WTC11 (cell line): ENCODE results near the gene RIN3. TPM values are rescaled to one million over a fixed set of nuclear protein-coding genes. Genes with fewer than 3 reads are reported as not detected.

Source experiments
- ATAC-seq: fragments of 200-7000 bp; cut with Tn5 transposase; 2 replicates; pipeline ENCODE4 v1.10.0; 2021; ENCODE audit warnings: mild to moderate bottlenecking, moderate library complexity
- CTCF ChIA-PET: fragments of 300-600 bp; sonication (Branson Sonifier 250); formaldehyde crosslinking; loops from one replicate; lab custom pipeline; 2021; ENCODE audit warnings: antibody characterized with exemption; lab: Charles Lee
- POLR2A ChIA-PET: fragments of 350-600 bp; sonication (Branson Sonifier 250); formaldehyde crosslinking; loops from one replicate; lab custom pipeline; 2021; ENCODE audit warnings: antibody characterized with exemption; lab: Charles Lee
- DNase-seq: peaks from one replicate; pipeline ENCODE4 v3.0.0; 2021; ENCODE audit warnings: low spot score
- H3K27ac Mint-ChIP-seq: 2 replicates; pipeline ENCODE4 v1.8.0; 2021; ENCODE audit warnings: mixed read lengths
- H3K27me3 Mint-ChIP-seq: 2 replicates; pipeline ENCODE4 v1.8.0; 2021; ENCODE audit warnings: low read depth, mild to moderate bottlenecking, moderate library complexity, mixed read lengths
- H3K36me3 Mint-ChIP-seq: 2 replicates; pipeline ENCODE4 v1.8.0; 2021; ENCODE audit warnings: mixed read lengths
- H3K4me1 Mint-ChIP-seq: 2 replicates; pipeline ENCODE4 v1.8.0; 2022; ENCODE audit warnings: mixed read lengths
- H3K4me3 Mint-ChIP-seq: 2 replicates; pipeline ENCODE4 v1.8.0; 2021; ENCODE audit warnings: mild to moderate bottlenecking, moderate library complexity, mixed read lengths
- H3K9me3 Mint-ChIP-seq: 2 replicates; pipeline ENCODE4 v1.8.0; 2021; ENCODE audit warnings: mixed read lengths
- ATF1 ChIP-seq: sonication (generic); formaldehyde crosslinking; IDR thresholded peaks from 2 replicates; pipeline ENCODE4 v1.8.1; 2023; ENCODE audit warnings: mild to moderate bottlenecking, moderate library complexity, missing genetic modification reagents
- ATF2 ChIP-seq: sonication (generic); formaldehyde crosslinking; IDR thresholded peaks from 2 replicates; pipeline ENCODE4 v1.8.1; 2022; ENCODE audit warnings: low read depth, missing genetic modification reagents, borderline replicate concordance
- EMX1 ChIP-seq: fragments of 250-450 bp; sonication (Bioruptor Pico); IDR thresholded peaks from 2 replicates; pipeline ENCODE4 v1.8.0; 2021; ENCODE audit warnings: mild to moderate bottlenecking
- ERG ChIP-seq: fragments of 250-450 bp; sonication (Bioruptor Pico); IDR thresholded peaks from 2 replicates; pipeline ENCODE4 v1.8.0; 2021; ENCODE audit warnings: mild to moderate bottlenecking
- FOXK1 ChIP-seq: sonication (generic); formaldehyde crosslinking; IDR thresholded peaks from 2 replicates; pipeline ENCODE4 v1.8.0; 2022; ENCODE audit warnings: mild to moderate bottlenecking, moderate library complexity, missing genetic modification reagents
- HMGXB4 ChIP-seq: sonication (generic); formaldehyde crosslinking; IDR thresholded peaks from 2 replicates; pipeline ENCODE4 v1.8.1; 2023; ENCODE audit warnings: mild to moderate bottlenecking, moderate library complexity, missing genetic modification reagents
- IRF2 ChIP-seq: sonication (generic); formaldehyde crosslinking; IDR thresholded peaks from 2 replicates; pipeline ENCODE4 v1.8.0; 2022; ENCODE audit warnings: low read depth, missing genetic modification reagents, borderline replicate concordance
- MXD4 ChIP-seq: fragments of 250-450 bp; sonication (Bioruptor Pico); IDR thresholded peaks from 2 replicates; pipeline ENCODE4 v1.8.0; 2021; ENCODE audit warnings: mild to moderate bottlenecking, moderate library complexity, borderline replicate concordance
- total RNA-seq: library from RNA; stranded (reverse); gene quantifications from 3 replicates; pipeline ENCODE4 v1.2.3, GENCODE V29; 2021
- TF ChIP-seq, protein P1 (sequence below): sonication (generic); formaldehyde crosslinking; IDR thresholded peaks from 2 replicates; pipeline ENCODE4 v1.8.1; 2023; ENCODE audit warnings: mild to moderate bottlenecking, missing genetic modification reagents
- TF ChIP-seq, protein P2 (sequence below): sonication (generic); formaldehyde crosslinking; IDR thresholded peaks from 2 replicates; pipeline ENCODE4 v1.8.0; 2022; ENCODE audit warnings: missing genetic modification reagents
- TF ChIP-seq, protein P3 (sequence below): fragments of 250-450 bp; sonication (Bioruptor Pico); conservative IDR thresholded peaks from 2 replicates; pipeline ENCODE4 v1.9.0; 2021; ENCODE audit warnings: mild to moderate bottlenecking
- TF ChIP-seq, protein P4 (sequence below): sonication (generic); formaldehyde crosslinking; IDR thresholded peaks from 2 replicates; pipeline ENCODE4 v1.8.0; 2023; ENCODE audit warnings: mild to moderate bottlenecking, missing genetic modification reagents

The RIN3 gene
- total RNA-seq, 1 experiment from 2014 or later = 3.3 TPM

DNA sequence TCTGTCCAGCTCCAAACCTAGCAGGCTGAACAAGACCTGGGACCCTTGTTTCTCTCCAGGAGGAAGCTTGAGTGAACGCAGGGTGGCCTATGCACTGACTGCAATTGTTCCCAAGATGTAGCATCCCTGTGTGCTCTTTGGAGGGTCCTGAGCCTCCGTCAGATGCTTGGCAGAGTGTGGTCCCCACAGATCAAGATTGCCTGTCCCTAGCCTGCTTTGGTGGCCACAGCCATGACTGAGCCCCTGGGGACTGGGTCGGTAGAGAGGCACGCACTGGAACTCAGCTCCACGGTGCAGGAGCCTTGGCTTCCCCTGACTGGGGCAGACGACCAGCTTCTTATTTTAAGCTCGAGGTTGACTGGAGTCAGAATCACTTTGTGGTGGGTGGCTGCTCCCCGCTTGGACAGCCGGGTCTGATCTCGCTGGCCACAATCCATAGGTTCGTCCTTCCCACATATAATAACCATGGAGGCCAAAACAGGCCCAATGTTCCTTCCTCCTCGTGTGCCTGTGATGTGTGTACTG, 137.1 kb downstream of the RIN3 start:
- CTCF ChIA-PET = no interaction called here
- H3K27ac Mint-ChIP-seq = no peak overlapping the region
- POLR2A ChIA-PET = no interaction called here
- no peaks in the 10 kb centered on the region for H3K4me1 Mint-ChIP-seq
- no peak for ATAC-seq
- TF ChIP-seq FOXK1 = no peak
- no peak for TF ChIP-seq IRF2 (CRISPR knock-in tag)
- TF ChIP-seq, protein P1, sequence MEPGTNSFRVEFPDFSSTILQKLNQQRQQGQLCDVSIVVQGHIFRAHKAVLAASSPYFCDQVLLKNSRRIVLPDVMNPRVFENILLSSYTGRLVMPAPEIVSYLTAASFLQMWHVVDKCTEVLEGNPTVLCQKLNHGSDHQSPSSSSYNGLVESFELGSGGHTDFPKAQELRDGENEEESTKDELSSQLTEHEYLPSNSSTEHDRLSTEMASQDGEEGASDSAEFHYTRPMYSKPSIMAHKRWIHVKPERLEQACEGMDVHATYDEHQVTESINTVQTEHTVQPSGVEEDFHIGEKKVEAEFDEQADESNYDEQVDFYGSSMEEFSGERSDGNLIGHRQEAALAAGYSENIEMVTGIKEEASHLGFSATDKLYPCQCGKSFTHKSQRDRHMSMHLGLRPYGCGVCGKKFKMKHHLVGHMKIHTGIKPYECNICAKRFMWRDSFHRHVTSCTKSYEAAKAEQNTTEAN (CRISPR knock-in tag) = no peak
- TF ChIP-seq, protein P2, sequence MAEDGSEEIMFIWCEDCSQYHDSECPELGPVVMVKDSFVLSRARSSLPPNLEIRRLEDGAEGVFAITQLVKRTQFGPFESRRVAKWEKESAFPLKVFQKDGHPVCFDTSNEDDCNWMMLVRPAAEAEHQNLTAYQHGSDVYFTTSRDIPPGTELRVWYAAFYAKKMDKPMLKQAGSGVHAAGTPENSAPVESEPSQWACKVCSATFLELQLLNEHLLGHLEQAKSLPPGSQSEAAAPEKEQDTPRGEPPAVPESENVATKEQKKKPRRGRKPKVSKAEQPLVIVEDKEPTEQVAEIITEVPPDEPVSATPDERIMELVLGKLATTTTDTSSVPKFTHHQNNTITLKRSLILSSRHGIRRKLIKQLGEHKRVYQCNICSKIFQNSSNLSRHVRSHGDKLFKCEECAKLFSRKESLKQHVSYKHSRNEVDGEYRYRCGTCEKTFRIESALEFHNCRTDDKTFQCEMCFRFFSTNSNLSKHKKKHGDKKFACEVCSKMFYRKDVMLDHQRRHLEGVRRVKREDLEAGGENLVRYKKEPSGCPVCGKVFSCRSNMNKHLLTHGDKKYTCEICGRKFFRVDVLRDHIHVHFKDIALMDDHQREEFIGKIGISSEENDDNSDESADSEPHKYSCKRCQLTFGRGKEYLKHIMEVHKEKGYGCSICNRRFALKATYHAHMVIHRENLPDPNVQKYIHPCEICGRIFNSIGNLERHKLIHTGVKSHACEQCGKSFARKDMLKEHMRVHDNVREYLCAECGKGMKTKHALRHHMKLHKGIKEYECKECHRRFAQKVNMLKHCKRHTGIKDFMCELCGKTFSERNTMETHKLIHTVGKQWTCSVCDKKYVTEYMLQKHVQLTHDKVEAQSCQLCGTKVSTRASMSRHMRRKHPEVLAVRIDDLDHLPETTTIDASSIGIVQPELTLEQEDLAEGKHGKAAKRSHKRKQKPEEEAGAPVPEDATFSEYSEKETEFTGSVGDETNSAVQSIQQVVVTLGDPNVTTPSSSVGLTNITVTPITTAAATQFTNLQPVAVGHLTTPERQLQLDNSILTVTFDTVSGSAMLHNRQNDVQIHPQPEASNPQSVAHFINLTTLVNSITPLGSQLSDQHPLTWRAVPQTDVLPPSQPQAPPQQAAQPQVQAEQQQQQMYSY (CRISPR knock-in tag) = no peak
- no peak for TF ChIP-seq HMGXB4 (CRISPR knock-in tag)
- no peak for TF ChIP-seq EMX1
- TF ChIP-seq ERG (CRISPR knock-in tag) = no peak
- no peak for TF ChIP-seq ATF2
- TF ChIP-seq MXD4 (CRISPR knock-in tag) = no peak
- TF ChIP-seq ATF1 (CRISPR knock-in tag) = no peak
- TF ChIP-seq, protein P3, sequence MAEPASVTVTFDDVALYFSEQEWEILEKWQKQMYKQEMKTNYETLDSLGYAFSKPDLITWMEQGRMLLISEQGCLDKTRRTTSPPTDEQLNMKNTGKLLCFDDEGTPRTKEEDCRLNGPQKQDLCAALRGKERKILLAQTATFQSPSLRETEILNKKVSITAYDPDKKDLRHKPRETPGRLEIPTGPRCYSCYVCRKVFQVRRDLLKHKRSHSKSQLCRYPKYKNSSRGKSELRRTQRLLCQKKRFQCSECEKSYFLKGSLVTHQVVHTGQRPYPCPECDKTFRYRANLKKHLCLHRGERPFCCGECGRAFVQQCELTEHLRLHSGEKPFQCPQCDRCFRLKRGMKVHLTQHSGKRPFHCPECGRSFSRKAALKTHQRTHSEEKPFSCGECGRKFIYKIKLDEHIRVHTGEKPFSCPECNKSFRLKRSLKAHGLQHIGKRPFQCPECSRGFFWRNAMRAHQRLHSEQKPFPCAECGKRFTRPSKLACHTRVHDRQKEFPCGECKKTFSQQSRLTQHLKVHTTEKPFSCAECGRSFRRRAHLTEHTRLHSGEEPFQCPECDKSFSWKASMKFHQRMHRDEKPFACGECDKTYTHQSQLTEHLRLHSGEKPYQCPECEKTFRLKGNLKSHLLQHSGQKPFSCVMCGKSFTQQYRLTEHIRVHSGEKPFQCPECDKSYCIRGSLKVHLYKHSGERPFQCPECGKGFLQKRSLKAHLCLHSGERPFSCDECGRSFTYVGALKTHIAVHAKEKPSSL (CRISPR knock-in tag) = no peak
- TF ChIP-seq, protein P4, sequence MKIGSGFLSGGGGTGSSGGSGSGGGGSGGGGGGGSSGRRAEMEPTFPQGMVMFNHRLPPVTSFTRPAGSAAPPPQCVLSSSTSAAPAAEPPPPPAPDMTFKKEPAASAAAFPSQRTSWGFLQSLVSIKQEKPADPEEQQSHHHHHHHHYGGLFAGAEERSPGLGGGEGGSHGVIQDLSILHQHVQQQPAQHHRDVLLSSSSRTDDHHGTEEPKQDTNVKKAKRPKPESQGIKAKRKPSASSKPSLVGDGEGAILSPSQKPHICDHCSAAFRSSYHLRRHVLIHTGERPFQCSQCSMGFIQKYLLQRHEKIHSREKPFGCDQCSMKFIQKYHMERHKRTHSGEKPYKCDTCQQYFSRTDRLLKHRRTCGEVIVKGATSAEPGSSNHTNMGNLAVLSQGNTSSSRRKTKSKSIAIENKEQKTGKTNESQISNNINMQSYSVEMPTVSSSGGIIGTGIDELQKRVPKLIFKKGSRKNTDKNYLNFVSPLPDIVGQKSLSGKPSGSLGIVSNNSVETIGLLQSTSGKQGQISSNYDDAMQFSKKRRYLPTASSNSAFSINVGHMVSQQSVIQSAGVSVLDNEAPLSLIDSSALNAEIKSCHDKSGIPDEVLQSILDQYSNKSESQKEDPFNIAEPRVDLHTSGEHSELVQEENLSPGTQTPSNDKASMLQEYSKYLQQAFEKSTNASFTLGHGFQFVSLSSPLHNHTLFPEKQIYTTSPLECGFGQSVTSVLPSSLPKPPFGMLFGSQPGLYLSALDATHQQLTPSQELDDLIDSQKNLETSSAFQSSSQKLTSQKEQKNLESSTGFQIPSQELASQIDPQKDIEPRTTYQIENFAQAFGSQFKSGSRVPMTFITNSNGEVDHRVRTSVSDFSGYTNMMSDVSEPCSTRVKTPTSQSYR (CRISPR knock-in tag) = no peak
- TF ChIP-seq, all 79 proteins: peak for 0
- Mint-ChIP-seq H3K4me3 (no peak overlapping the region), H3K36me3 (no peaks in the 10 kb centered on the region), H3K9me3 (no peaks in the 10 kb centered on the region), H3K27me3 (no peaks in the 10 kb centered on the region)
- no peak for DNase-seq
